Glomerular endothelial cell (primary cell): ENCODE measurements around the gene ZNF488. TPM values are rescaled to one million over a fixed set of nuclear protein-coding genes. Genes with fewer than 3 reads are reported as not detected.

Source experiments
- DNase-seq: peaks from one replicate; pipeline ENCODE4 v3.0.0-alpha.2; 2011; ENCODE audit warnings: low read depth, low spot score; ENCODE audit errors: extremely low read depth
- total RNA-seq: library from RNA; depleted of rRNA; stranded (reverse); fragments of >200 nt; gene quantifications from 2 replicates; pipeline ENCODE4 v1.2.3, GENCODE V29; 2015

Gene ZNF488
- total RNA-seq, 1 donor from 2014 or later, result not detected

- no peak for DNase-seq
Observed at GRCh38 chr10:47350671-47351640, 33.1 kb downstream of the ZNF488 start.

- no peak for DNase-seq
Observed at GRCh38 chr10:47349941-47350371, 34.1 kb downstream of the ZNF488 start.

GRCh38 chr10:47349516-47349915 is 34.6 kb downstream of the ZNF488 start:
- no peak for DNase-seq

GRCh38 chr10:47348661-47349470 is 35.2 kb downstream of the ZNF488 start:
- no peak for DNase-seq

- no peak for DNase-seq
Observed at GRCh38 chr10:47348138-47348651, 35.9 kb downstream of the ZNF488 start, which contains the start of gene RBP3. Gene RBP3 (plus strand): TSS chr10:47348363. CDS start chr10:47348485, 122 bp downstream.

- DNase-seq, result no peak
Observed at GRCh38 chr10:47347303-47347675, 36.8 kb downstream of the ZNF488 start.

- DNase-seq, result no peak
Observed at GRCh38 chr10:47346581-47347302, 37.4 kb downstream of the ZNF488 start.

GRCh38 chr10:47344996-47345870 is 38.9 kb downstream of the ZNF488 start:
- no peak for DNase-seq

GRCh38 chr10:47340608-47341170 is 43.4 kb downstream of the ZNF488 start:
- peak; percentile 22 for DNase-seq

- DNase-seq, result no peak
Observed at GRCh38 chr10:47339759-47340607, 44.1 kb downstream of the ZNF488 start.

GRCh38 chr10:47339186-47339735 is 44.8 kb downstream of the ZNF488 start:
- no peak for DNase-seq

GRCh38 chr10:47337310-47337709 is 46.8 kb downstream of the ZNF488 start:
- no peak for DNase-seq

GRCh38 chr10:47336387-47337134 is 47.5 kb downstream of the ZNF488 start:
- no peak for DNase-seq

GRCh38 chr10:47335906-47336305 is 48.2 kb downstream of the ZNF488 start:
- DNase-seq, result no peak

GRCh38 chr10:47334466-47335295 is 49.4 kb downstream of the ZNF488 start:
- DNase-seq, result no peak

- DNase-seq, result no peak
Observed at GRCh38 chr10:47333532-47333931, 50.6 kb downstream of the ZNF488 start.
